HG03066 (cell line): ENCODE data around the gene PROSER3.
"Not testable (repeated sequence)": the region's sequence is repeated elsewhere in the genome, so short reads cannot be mapped to it uniquely, and the experiment has no call there.

ENCODE experiments used
- ATAC-seq: cut with Tn5 transposase; IDR thresholded peaks from one replicate; pipeline ENCODE4 v1.9.1; 2021; ENCODE audit warnings: low read depth; ENCODE audit not compliant: unreplicated experiment

PROSER3 gene

DNA sequence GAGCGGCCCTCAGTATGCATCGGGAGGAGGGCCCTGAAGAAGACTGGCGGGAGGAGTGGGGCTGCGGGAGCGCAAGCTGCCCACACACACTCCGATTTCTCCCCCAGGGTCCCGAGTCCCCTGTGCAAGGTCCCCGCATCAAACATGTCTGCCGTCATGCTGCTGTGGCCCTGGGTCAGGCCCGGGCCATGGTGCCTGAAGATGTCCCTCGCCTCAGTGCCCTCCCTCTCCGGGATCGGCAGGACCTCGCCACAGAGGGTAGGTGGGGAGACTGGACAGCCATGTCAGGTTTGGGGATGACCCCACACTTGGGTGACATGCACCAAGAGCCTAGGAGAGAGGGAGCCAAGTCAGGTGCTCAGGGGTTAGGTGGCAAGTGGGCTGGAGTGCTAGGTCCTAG lies 35.5 kb upstream of the PROSER3 start:
- ATAC-seq, result no peak

DNA sequence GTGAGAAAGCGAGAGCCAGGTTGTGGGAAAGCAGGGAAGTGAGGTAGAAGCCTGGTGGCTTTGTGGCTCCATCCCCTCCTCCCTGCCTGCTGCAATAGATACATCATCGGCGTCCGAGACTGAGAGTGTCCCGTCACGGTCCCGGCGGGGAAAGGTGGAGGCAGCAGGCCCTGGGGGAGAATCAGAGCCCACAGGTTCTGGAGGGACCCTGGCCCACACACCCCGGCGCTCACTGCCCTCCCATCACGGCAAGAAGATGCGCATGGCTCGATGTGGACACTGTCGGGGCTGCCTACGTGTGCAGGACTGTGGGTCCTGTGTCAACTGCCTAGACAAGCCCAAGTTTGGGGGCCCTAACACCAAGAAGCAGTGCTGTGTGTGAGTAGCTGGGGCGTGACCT lies 35.1 kb upstream of the PROSER3 start:
- ATAC-seq, result no peak

- ATAC-seq, result no peak
Measured at GRCh38 chr19:35723671-35724070, 34.3 kb upstream of the PROSER3 start.

DNA sequence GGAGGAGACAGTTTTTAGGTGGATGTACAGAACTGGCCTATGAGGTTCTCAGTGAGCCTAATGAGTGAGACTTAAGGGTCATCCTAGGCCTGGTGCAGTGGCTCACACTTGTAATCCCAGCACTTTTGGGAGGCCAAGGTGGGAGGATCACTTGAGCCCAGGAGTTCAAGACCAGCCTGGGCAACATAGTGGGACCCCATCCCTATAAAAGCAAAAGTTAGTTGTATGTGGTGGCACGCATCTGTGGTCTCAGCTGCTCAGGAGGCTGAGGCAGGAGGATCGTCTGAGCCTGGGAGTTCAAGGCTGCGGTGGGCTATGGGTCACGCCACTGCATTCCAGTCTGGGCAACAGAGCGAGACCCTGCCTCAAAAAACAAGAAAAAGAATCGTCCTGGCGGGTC lies 33.8 kb upstream of the PROSER3 start:
- ATAC-seq, result not testable (repeated sequence)

GRCh38 chr19:35724560-35724959 lies 33.4 kb upstream of the PROSER3 start:
- no peak for ATAC-seq

- ATAC-seq, result no peak
Measured at GRCh38 chr19:35725216-35725861, 32.6 kb upstream of the PROSER3 start.

GRCh38 chr19:35727053-35727955 lies 30.7 kb upstream of the PROSER3 start:
- ATAC-seq, result no peak

DNA sequence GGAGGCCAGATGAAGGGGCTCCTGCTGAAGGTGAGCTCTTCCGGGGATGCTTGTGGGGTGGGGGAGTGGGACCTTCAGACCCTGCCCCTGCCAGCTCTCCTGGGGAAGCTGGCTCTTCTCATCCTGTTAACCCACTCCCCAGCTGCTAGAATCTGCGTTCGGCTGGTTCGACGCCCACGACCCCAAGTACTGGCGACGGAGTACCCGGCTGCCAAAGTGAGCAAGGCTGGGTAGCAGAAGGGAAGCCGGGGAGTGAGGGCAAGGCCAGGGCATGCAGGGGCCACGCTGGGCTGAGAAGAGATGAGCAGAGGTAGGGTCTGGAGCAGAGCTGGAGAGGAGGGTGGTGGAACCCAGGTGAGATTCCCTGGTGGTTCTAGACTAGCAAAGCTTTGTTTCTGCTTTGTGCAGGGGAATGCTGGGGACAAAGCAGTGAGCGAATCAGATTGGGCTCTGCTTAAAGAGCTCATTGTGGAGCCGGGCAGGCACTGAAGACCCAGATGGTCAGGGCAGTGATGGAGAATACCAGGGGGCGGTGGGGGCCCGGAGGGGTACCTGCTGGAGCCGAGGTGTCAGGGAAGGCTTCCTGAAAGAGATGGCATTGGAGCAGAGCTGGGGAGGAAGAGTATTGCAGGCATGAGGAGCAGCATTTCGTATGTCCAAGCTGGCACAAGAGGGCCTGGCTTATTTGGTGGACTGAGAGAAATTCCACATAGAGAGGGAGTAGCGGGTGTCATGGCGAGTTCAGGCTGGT lies 29.8 kb upstream of the PROSER3 start:
- no peak for ATAC-seq

DNA sequence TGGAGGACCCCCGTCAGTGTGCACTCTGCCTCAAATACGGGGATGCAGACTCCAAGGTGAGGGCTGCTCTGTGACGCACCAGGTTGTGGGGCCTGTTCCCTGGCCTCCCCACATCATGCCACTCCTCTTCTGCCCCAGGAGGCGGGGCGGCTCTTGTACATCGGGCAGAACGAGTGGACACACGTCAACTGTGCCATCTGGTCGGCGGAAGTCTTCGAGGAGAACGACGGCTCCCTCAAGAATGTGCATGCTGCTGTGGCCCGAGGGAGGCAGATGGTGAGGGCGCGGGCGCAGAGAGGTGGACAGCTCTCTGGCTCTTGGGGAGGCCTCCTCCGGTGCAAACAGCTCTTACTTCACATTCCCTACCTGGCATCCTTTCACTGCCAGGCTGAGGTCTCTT lies 29.0 kb upstream of the PROSER3 start:
- no peak for ATAC-seq

GRCh38 chr19:35729763-35730162 lies 28.2 kb upstream of the PROSER3 start:
- no peak for ATAC-seq

DNA sequence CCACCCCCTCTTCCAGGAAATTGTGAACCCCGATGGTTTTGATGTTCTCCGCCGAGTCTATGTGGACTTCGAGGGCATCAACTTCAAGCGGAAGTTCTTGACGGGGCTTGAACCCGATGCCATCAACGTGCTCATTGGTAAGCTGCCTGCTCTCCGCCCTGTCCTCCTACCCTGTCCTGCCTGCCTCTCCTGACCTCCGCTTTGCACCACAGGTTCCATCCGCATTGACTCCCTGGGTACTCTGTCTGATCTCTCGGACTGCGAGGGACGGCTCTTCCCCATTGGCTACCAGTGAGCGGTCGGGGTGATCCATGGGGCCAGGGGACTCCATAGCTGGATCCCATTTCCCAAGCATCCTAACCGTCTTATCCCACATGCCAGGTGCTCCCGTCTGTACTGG lies 27.6 kb upstream of the PROSER3 start:
- no peak for ATAC-seq

DNA sequence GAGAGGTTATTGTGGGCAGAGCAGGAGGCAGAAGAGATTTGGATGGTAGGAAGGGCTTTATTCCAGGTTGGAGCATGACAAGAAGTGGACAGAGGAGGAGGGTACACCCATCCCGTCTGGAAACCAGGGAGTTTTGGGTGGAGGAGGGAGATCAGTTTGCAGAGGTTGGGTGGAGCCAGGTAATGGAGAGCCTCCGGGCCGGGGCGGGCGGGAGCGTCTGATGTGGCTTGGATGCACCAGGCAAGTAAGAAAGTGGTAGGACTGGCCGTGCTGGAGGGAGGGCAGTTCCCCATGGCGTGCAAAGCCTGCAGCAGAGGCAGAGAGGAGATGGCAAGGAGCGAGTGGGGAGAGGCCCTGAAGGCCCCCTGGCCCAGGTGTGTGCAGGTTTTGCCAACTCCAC lies 26.6 kb upstream of the PROSER3 start:
- ATAC-seq, result no peak

DNA sequence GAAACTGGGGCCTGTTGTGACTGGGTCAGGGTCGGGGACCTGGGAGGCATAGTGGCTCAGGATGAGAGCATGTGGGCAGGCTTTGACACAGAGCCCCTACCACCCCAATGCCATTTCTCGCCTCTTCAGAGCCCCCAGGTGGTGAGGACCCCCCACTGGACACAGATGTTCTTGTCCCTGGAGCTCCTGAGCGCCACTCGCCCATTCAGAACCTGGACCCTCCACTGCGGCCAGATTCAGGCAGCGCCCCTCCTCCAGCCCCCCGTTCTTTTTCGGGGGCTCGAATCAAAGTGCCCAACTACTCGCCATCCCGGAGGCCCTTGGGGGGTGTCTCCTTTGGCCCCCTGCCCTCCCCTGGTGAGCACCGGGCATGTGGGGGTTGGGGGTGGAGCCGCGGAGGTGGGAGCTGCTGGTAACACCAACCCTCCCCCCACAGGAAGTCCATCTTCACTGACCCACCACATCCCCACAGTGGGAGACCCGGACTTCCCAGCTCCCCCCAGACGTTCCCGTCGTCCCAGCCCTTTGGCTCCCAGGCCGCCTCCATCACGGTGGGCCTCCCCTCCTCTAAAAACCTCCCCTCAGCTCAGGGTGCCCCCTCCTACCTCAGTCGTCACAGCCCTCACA lies 26.1 kb upstream of the PROSER3 start:
- no peak for ATAC-seq

DNA sequence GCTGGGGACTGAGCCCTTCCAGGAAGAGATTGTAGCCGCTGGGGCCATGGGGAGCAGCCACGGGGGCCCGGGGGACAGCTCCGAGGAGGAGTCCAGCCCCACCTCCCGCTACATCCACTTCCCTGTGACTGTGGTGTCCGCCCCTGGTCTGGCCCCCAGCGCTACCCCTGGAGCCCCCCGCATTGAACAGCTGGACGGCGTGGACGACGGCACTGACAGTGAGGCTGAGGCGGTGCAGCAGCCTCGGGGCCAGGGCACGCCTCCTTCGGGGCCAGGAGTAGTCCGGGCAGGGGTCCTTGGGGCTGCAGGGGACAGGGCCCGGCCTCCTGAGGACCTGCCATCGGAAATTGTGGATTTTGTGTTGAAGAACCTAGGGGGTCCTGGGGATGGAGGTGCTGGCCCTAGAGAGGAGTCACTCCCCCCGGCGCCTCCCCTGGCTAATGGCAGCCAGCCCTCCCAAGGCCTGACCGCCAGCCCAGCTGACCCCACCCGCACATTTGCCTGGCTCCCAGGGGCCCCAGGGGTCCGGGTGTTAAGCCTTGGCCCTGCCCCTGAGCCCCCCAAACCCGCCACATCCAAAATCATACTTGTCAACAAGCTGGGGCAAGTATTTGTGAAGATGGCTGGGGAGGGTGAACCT lies 25.3 kb upstream of the PROSER3 start:
- ATAC-seq, result no peak

- no peak for ATAC-seq
Measured at GRCh38 chr19:35733180-35734125, 24.5 kb upstream of the PROSER3 start.

DNA sequence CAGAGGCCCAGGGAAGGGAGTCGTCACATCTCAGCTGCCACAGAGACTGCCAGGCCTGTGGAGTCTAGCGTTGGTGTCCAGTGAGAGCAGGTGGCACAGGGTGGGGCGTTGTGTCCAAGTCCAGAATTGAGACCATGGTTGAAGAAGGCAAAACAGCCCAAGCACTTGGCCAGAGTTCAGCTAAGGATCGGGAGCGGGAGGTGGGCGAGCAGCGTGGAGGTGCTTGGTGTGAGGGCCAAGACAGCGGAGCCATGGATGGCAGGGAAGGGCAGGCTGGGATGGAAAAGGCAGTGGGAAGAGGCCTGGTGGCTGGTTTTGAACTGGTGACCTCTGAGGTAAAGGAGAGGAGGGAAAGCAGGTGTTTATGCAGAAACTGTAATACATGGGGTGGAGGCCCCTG lies 23.7 kb upstream of the PROSER3 start:
- ATAC-seq, result no peak

- no peak for ATAC-seq
Measured at GRCh38 chr19:35734889-35735288, 23.1 kb upstream of the PROSER3 start.

DNA sequence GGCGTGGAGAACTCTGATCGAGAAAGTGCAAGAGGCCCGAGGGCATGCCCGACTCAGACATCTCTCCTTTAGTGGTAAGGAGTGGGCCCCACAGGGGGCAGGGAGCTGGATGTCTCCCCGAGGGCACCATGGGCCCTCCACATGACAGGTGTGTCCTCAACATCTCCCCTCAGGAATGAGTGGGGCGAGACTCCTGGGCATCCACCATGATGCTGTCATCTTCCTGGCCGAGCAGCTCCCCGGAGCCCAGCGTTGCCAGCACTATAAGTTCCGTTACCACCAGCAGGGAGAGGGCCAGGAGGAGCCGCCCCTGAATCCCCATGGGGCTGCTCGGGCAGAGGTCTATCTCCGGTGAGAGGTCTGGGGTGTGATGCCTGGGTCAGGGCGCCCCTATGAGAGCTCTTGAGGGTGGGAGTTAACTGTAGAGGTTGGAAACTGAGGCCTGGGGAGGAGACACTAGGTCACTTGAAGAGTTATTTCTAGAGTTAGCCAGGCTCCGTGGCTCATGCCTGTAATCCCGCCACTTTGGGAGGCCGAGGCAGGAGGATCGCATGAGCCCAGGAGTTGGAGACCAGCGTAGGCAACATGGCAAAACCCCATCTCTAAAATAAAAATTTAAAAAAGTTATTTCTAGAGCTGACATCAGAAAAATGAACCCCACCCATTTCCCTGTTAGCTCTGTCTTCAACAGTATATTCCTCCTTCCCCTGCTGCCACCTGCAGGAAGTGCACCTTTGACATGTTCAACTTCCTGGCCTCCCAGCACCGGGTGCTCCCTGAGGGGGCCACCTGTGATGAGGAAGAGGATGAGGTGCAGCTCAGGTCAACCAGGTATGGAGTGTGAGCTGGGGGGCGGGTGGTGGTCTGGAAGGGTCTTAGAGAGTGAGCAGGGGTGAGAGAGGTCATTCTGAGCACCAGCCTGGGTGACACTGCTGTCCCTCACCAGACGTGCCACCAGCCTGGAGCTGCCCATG lies 20.8 kb upstream of the PROSER3 start:
- no peak for ATAC-seq
